Measurements from ENCODE around the gene CARD18. TPM values are rescaled to one million over a fixed set of nuclear protein-coding genes. Genes with fewer than 3 reads are reported as not detected.

Gene CARD18
- total RNA-seq, 1 donor from 2014 or later: not detected

- H3K4me3 ChIP-seq: no peak overlapping the region
- no peaks in the 10 kb centered on the region for H4K20me1 ChIP-seq (ENCODE audit: low read depth)
- no peaks in the 10 kb centered on the region for H3K79me2 ChIP-seq (ENCODE audit: low read depth)
- H3K9me3 ChIP-seq (ENCODE audit: low read depth): no peaks in the 10 kb centered on the region
- no peaks in the 10 kb centered on the region for H3F3A ChIP-seq (ENCODE audit: low read depth)
- Mint-ChIP-seq H3K4me1 (no peaks in the 10 kb centered on the region), H3K4me3 (no peak overlapping the region), H3K27ac (no peak overlapping the region), H3K36me3 (no peaks in the 10 kb centered on the region), H3K27me3 (ENCODE audit: insufficient read depth, low read depth) (no peaks in the 10 kb centered on the region), H3K9me3 (peaks cover 6% of the 10 kb centered on the region)
- H3K9ac ChIP-seq: no peak overlapping the region
- H3K36me3 ChIP-seq: no peaks in the 10 kb centered on the region
- no peak for TF ChIP-seq EZH2 (IDR thresholded peaks at IDR 0.05)
- no peak for TF ChIP-seq EZH2phosphoT487 (IDR thresholded peaks at IDR 0.05)
- TF ChIP-seq CTCF (IDR thresholded peaks at IDR 0.05): no peak
- no peak overlapping the region for H3K4me2 ChIP-seq
- no peak overlapping the region for H2AFZ ChIP-seq (replicated peaks)
- H3K27me3 ChIP-seq: no peaks in the 10 kb centered on the region
- no peak for DNase-seq (ENCODE audit: low spot score)
- no peak overlapping the region for H3K27ac ChIP-seq
- H3K4me1 ChIP-seq: no peaks in the 10 kb centered on the region
These were observed 28.9 kb upstream of the CARD18 start for GRCh38 chr11:105168457-105168856.

GRCh38 chr11:105167244-105167643, 27.7 kb upstream of the CARD18 start:
- H3K4me3 Mint-ChIP-seq: no peak overlapping the region
- Histone ChIP-seq H2AFZ (replicated peaks) (no peak overlapping the region), H3K4me3 (no peak overlapping the region), H3K79me2 (ENCODE audit: low read depth) (no peaks in the 10 kb centered on the region), H3F3A (ENCODE audit: low read depth) (no peaks in the 10 kb centered on the region), H3K9ac (no peak overlapping the region), H3K9me3 (ENCODE audit: low read depth) (no peaks in the 10 kb centered on the region), H3K4me2 (no peak overlapping the region), H3K36me3 (no peaks in the 10 kb centered on the region), H3K27me3 (no peaks in the 10 kb centered on the region), H4K20me1 (ENCODE audit: low read depth) (no peaks in the 10 kb centered on the region), H3K27ac (no peak overlapping the region), H3K4me1 (no peaks in the 10 kb centered on the region)
- H3K36me3 Mint-ChIP-seq: no peaks in the 10 kb centered on the region
- H3K4me1 Mint-ChIP-seq: no peaks in the 10 kb centered on the region
- TF ChIP-seq EZH2phosphoT487 (IDR thresholded peaks at IDR 0.05): no peak
- TF ChIP-seq EZH2 (IDR thresholded peaks at IDR 0.05): no peak
- no peak for TF ChIP-seq CTCF (IDR thresholded peaks at IDR 0.05)
- peaks cover 6% of the 10 kb centered on the region for H3K9me3 Mint-ChIP-seq
- DNase-seq (ENCODE audit: low spot score): no peak
- no peaks in the 10 kb centered on the region for H3K27me3 Mint-ChIP-seq (ENCODE audit: insufficient read depth, low read depth)
- no peak overlapping the region for H3K27ac Mint-ChIP-seq

GRCh38 chr11:105164208-105164607, 24.6 kb upstream of the CARD18 start:
- H3K36me3 Mint-ChIP-seq: no peaks in the 10 kb centered on the region
- no peak overlapping the region for H3K9ac ChIP-seq

More at GRCh38 chr11:105164208-105164607, 24.6 kb upstream of the CARD18 start:
- Histone ChIP-seq H2AFZ (replicated peaks) (no peak overlapping the region), H3K27ac (no peak overlapping the region), H3K27me3 (no peaks in the 10 kb centered on the region), H4K20me1 (ENCODE audit: low read depth) (no peaks in the 10 kb centered on the region), H3F3A (ENCODE audit: low read depth) (no peaks in the 10 kb centered on the region), H3K9me3 (ENCODE audit: low read depth) (no peaks in the 10 kb centered on the region), H3K4me3 (no peak overlapping the region), H3K4me1 (no peaks in the 10 kb centered on the region), H3K79me2 (ENCODE audit: low read depth) (no peaks in the 10 kb centered on the region), H3K36me3 (no peaks in the 10 kb centered on the region), H3K4me2 (no peak overlapping the region)
- H3K4me1 Mint-ChIP-seq: no peaks in the 10 kb centered on the region
- no peak overlapping the region for H3K4me3 Mint-ChIP-seq
- no peak overlapping the region for H3K27ac Mint-ChIP-seq
- no peaks in the 10 kb centered on the region for H3K27me3 Mint-ChIP-seq (ENCODE audit: insufficient read depth, low read depth)
- TF ChIP-seq EZH2 (IDR thresholded peaks at IDR 0.05): no peak
- TF ChIP-seq EZH2phosphoT487 (IDR thresholded peaks at IDR 0.05): no peak
- no peak for TF ChIP-seq CTCF (IDR thresholded peaks at IDR 0.05)
- no peak for DNase-seq (ENCODE audit: low spot score)
- H3K9me3 Mint-ChIP-seq: no peaks in the 10 kb centered on the region
